ENCODE data around the gene SRGAP2.
"Not testable (repeated sequence)": the region's sequence is repeated elsewhere in the genome, so short reads cannot be mapped to it uniquely, and the experiment has no call there.

GRCh38 chr1:206202789-206203363 lies 465 bp upstream of the SRGAP2 start, which contains the start of gene FAM72A:
- not testable (repeated sequence) for TF ChIP-seq FOXM1 (IDR thresholded peaks at IDR 0.05; ENCODE audit: borderline replicate concordance); SP1 (IDR thresholded peaks at IDR 0.05); ZNF384 (IDR thresholded peaks at IDR 0.05); ELF4 (IDR thresholded peaks at IDR 0.05); BHLHE40 (IDR thresholded peaks at IDR 0.05; ENCODE audit: borderline replicate concordance); HDGF (IDR thresholded peaks at IDR 0.05; ENCODE audit: borderline replicate concordance); FOXA1 (IDR thresholded peaks at IDR 0.05); LEF1 (IDR thresholded peaks at IDR 0.05; ENCODE audit: borderline replicate concordance); TARDBP (IDR thresholded peaks at IDR 0.05); SUZ12 (IDR thresholded peaks at IDR 0.05); FOXK2 (IDR thresholded peaks at IDR 0.05); CTBP1 (IDR thresholded peaks at IDR 0.05; ENCODE audit: borderline replicate concordance)
- TF ChIP-seq, protein P1, sequence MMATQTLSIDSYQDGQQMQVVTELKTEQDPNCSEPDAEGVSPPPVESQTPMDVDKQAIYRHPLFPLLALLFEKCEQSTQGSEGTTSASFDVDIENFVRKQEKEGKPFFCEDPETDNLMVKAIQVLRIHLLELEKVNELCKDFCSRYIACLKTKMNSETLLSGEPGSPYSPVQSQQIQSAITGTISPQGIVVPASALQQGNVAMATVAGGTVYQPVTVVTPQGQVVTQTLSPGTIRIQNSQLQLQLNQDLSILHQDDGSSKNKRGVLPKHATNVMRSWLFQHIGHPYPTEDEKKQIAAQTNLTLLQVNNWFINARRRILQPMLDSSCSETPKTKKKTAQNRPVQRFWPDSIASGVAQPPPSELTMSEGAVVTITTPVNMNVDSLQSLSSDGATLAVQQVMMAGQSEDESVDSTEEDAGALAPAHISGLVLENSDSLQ (IDR thresholded peaks at IDR 0.05) = not testable (repeated sequence)

Measured in HEK293T (cell line).